Endothelial cell of umbilical vein (primary cell): ENCODE data around the gene PLOD2. TPM values are rescaled to one million over a fixed set of nuclear protein-coding genes. Genes with fewer than 3 reads are reported as not detected.
A peak's percentile ranks its signal among the peaks of the same experiment; 100 is the strongest.

Experiments used
- BruUV-seq: library from RNA; stranded (reverse); fragments of 400-500 nt; replicated peaks from 2 replicates; lab custom pipeline; 2021; lab: Mats Ljungman, UMichigan
- CTCF ChIA-PET: fragments of 300-600, 350-600 bp; sonication (Branson Sonifier 250); formaldehyde crosslinking; loops from one replicate; lab custom pipeline; 2021; ENCODE audit warnings: antibody characterized with exemption, inconsistent platforms; lab: Charles Lee
- POLR2A ChIA-PET: fragments of 300-600, 350-600 bp; sonication (Branson Sonifier 250); formaldehyde crosslinking; loops from one replicate; lab custom pipeline; 2021; ENCODE audit warnings: antibody characterized with exemption, inconsistent platforms; lab: Charles Lee
- DNase-seq: peaks from one replicate; pipeline ENCODE4 v3.0.0-alpha.2; 2011; ENCODE audit warnings: low read depth, low spot score
- FAIRE-seq: peaks from 2 replicates; lab custom pipeline; 2011; peaks lifted over from hg19 to GRCh38; lab: Jason Lieb, UNC
- H2AFZ ChIP-seq: 2 replicates; pipeline ENCODE4 v1.6.0; 2012; ENCODE audit warnings: low read depth, low read length, control low read depth, inconsistent platforms
- H3K27ac ChIP-seq: 2 replicates; pipeline ENCODE4 v1.5.1; 2011; ENCODE audit warnings: low read depth, mild to moderate bottlenecking, control low read depth, low read length, moderate library complexity; ENCODE audit not compliant: insufficient read depth
- H3K27me3 ChIP-seq, 2 experiments: 2 replicates each; pipeline versions ENCODE4 v1.6.0 to v1.6.1; 2011; ENCODE audit warnings: low read length in 2 of 2, mixed read lengths in 1 of 2; ENCODE audit not compliant: control insufficient read depth in 2 of 2, insufficient read depth in 2 of 2
- H3K36me3 ChIP-seq, 2 experiments: 2 replicates in 1 of 2; 3 replicates in 1 of 2; pipeline ENCODE4 v1.5.1; 2011; ENCODE audit warnings: low read length in 2 of 2, mild to moderate bottlenecking in 1 of 2, moderate library complexity in 1 of 2; ENCODE audit not compliant: control insufficient read depth in 2 of 2, insufficient read depth in 2 of 2; ENCODE audit errors: extremely low read depth in 1 of 2
- H3K4me1 ChIP-seq: 3 replicates; pipeline ENCODE4 v1.5.1; 2011; ENCODE audit warnings: mild to moderate bottlenecking, low read length; ENCODE audit not compliant: control insufficient read depth, insufficient read depth; ENCODE audit errors: extremely low read depth
- H3K4me2 ChIP-seq: 2 replicates; pipeline ENCODE4 v1.6.1; 2011; ENCODE audit warnings: low read length, control low read depth, mixed read lengths; ENCODE audit not compliant: insufficient read depth
- H3K4me3 ChIP-seq, 3 experiments: fragments of 200-600 bp in 1 of 3; sonication (generic), shearing (Covaris generic) in 1 of 3; replicated peaks in 1 of 3; 2 replicates each; pipeline ENCODE4 v1.5.1; 2011 to 2016; ENCODE audit warnings: control low read depth in 3 of 3, low read length in 3 of 3, mild to moderate bottlenecking in 2 of 3, inconsistent platforms in 1 of 3, low read depth in 1 of 3, moderate library complexity in 1 of 3; ENCODE audit not compliant: insufficient read depth in 1 of 3
- H3K79me2 ChIP-seq: 2 replicates; pipeline ENCODE4 v1.6.0; 2012; ENCODE audit warnings: low read length, inconsistent platforms; ENCODE audit not compliant: control insufficient read depth, insufficient read depth
- H3K9ac ChIP-seq: replicated peaks from 2 replicates; pipeline ENCODE3; 2011; ENCODE audit warnings: low read length, control low read depth; ENCODE audit not compliant: insufficient read depth; ENCODE audit errors: extremely low read depth
- H3K9me1 ChIP-seq: replicated peaks from 3 replicates; pipeline ENCODE4 v1.6.0; 2011; ENCODE audit warnings: mild to moderate bottlenecking, low read length; ENCODE audit not compliant: control insufficient read depth, insufficient read depth; ENCODE audit errors: extremely low read depth
- H3K9me3 ChIP-seq: replicated peaks from 2 replicates; pipeline ENCODE4 v1.5.1; 2012; ENCODE audit warnings: low read length, inconsistent platforms; ENCODE audit not compliant: control insufficient read depth, insufficient read depth
- H4K20me1 ChIP-seq: replicated peaks from 2 replicates; pipeline ENCODE3; 2011; ENCODE audit warnings: mild to moderate bottlenecking, low read length; ENCODE audit not compliant: control insufficient read depth, insufficient read depth; ENCODE audit errors: extremely low read depth
- CTCF ChIP-seq, 2 donors: IDR thresholded peaks; 1 replicate in 1 of 2; 2 replicates in 1 of 2; pipeline ENCODE4 v1.5.1; 2011; ENCODE audit warnings: low read length in 2 of 2, mild to moderate bottlenecking in 2 of 2, moderate library complexity in 2 of 2, control low read depth in 1 of 2, inconsistent platforms in 1 of 2, low read depth in 1 of 2; ENCODE audit not compliant: insufficient read depth in 1 of 2; ENCODE audit errors: extremely low read depth in 1 of 2
- EZH2 ChIP-seq: IDR thresholded peaks from 2 replicates; pipeline ENCODE4 v1.6.1; 2012; ENCODE audit warnings: borderline replicate concordance, low read depth, mild to moderate bottlenecking, moderate library complexity, low read length, inconsistent platforms; ENCODE audit not compliant: severe bottlenecking
- FOS ChIP-seq: IDR thresholded peaks from 2 replicates; pipeline ENCODE4 v1.6.1; 2011; ENCODE audit warnings: mild to moderate bottlenecking, low read length, moderate library complexity, borderline replicate concordance; ENCODE audit not compliant: insufficient read depth
- GATA2 ChIP-seq: IDR thresholded peaks from 2 replicates; pipeline ENCODE4 v1.7.0; 2011; ENCODE audit warnings: low read depth, mild to moderate bottlenecking, moderate library complexity, mixed read lengths, low read length; ENCODE audit not compliant: insufficient read length, insufficient read depth
- JUN ChIP-seq: IDR thresholded peaks from 2 replicates; pipeline ENCODE4 v1.6.1; 2011; ENCODE audit warnings: borderline replicate concordance, low read depth; ENCODE audit not compliant: insufficient read length, insufficient read depth
- MAX ChIP-seq: IDR thresholded peaks from 2 replicates; pipeline ENCODE4 v1.6.1; 2011; ENCODE audit not compliant: insufficient read depth, insufficient read length
- MYC ChIP-seq: IDR thresholded peaks from one replicate; pipeline ENCODE4 v1.6.1; 2011; ENCODE audit warnings: mild to moderate bottlenecking, low read depth, low read length
- POLR2A ChIP-seq: IDR thresholded peaks from 2 replicates; pipeline ENCODE4 v1.6.1; 2012; ENCODE audit warnings: low read depth, mild to moderate bottlenecking, control low read depth, low read length
- POLR2AphosphoS5 ChIP-seq: IDR thresholded peaks from 2 replicates; pipeline ENCODE4 v1.6.1; 2012; ENCODE audit warnings: low read depth, mild to moderate bottlenecking, control low read depth, low read length, moderate library complexity; ENCODE audit not compliant: insufficient read depth
- dilution Hi-C: fragments of 300-500 bp; cut with MboI; formaldehyde crosslinking; loops from one replicate; pipeline ENCODE4 v1.15.0; 2019; ENCODE audit warnings: low sequenced_read_pairs; ENCODE audit not compliant: extremely low pct_ligation_motif_present
- intact Hi-C: fragments of 100-400 bp; cut with micrococcal nuclease; formaldehyde crosslinking; loops from one replicate; pipeline ENCODE4 v1.10.0; 2022
- polyA plus RNA-seq, 4 experiments: library from polyadenylated mRNA; depleted of rRNA in 3 of 4; stranded (reverse) in 3 of 4; unstranded in 1 of 4; fragments of >200 nt; gene quantifications; 2 replicates each; pipeline versions ENCODE4 v1.2.1 to v1.2.3, GENCODE V29; 2011 to 2012; ENCODE audit warnings: missing spikeins in 1 of 4
- total RNA-seq: library from RNA; stranded (reverse); gene quantifications from 2 replicates; pipeline ENCODE4 v1.2.3, GENCODE V29; 2021

The PLOD2 gene
- total and polyA plus RNA-seq, 2 donors (not counting 3 experiments of a cell fraction or from before 2014, with no cell fraction given): 36.1 to 193 TPM

DNA sequence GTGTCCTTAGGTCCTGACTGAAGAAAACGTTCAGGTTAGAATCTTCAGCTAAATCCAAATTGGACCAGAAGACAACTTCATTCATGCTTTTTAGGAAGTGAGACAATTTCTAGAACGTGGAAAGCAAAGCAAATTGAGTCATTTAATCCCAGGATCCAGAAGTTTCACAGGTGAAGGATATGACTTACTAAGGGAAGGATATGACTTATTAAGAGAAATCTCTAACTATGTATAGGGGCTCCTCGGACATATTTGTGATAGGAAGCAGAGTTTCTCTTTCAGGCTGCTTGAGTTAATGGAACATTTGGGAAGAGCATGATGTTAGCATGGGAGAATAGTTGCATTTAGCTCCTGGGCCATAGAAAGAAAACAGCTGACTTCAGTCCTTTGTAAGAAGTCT is 16.1 kb upstream of the PLOD2 start:
- CTCF ChIA-PET: interaction anchor here (0.6 to 3.8 kb wide), 13 partner anchors 11 to 400 kb away, joined by 3 to 36 read pairs (median 5); partner anchors contain the start of gene PLOD2
- intact Hi-C loops: loop anchor here (1.0 kb wide), 3 partner anchors 10 to 18 kb away; partner anchors contain the start of gene PLOD2

More for the DNA sequence above, 16.1 kb upstream of the PLOD2 start:
- Histone ChIP-seq H3K79me2 (no peaks in the 10 kb centered on the region), H3K4me1 (peaks cover 37% of the 10 kb centered on the region), H2AFZ (peak overlapping the region; percentile 59), H3K9ac (peak overlapping the region; percentile 74), H3K9me1 (no peaks in the 10 kb centered on the region), H4K20me1 (no peaks in the 10 kb centered on the region), H3K36me3 (no peaks in the 10 kb centered on the region), H3K9me3 (no peaks in the 10 kb centered on the region), H3K4me3 (peak overlapping the region in 1 of 3 experiments; percentile 26), H3K27ac (peak overlapping the region; percentile 99), H3K27me3 (no peaks in the 10 kb centered on the region), H3K4me2 (peak overlapping the region; percentile 71)
- TF ChIP-seq JUN: peak; percentile 89
- no peak for TF ChIP-seq MAX
- TF ChIP-seq POLR2AphosphoS5: peak; percentile 71
- peak; percentile 56 for TF ChIP-seq GATA2
- peak; percentile 94 for TF ChIP-seq FOS
- no peak for TF ChIP-seq CTCF (IDR thresholded peaks at IDR 0.05; ENCODE audit: extremely low read depth in 1 of 2, insufficient read depth in 1 of 2, low read depth in 1 of 2, low read length in 2 of 2)
- TF ChIP-seq MYC: no peak
- no peak for TF ChIP-seq EZH2
- no peak for TF ChIP-seq POLR2A
- no TSS peak for BruUV-seq
- DNase-seq (peak; percentile 88), FAIRE-seq (peak; percentile 85)
- POLR2A ChIA-PET: interaction anchor here (1.0 to 4.2 kb wide), 4 partner anchors 11 to 40 kb away, joined by 4 to 42 read pairs (median 8); partner anchors contain the start of gene PLOD2
- dilution Hi-C loops: no loop called here
